RWPE2 (cell line): ENCODE results near the gene XK.

Experiments
- ATAC-seq: fragments of 200-7000 bp; cut with Tn5 transposase; 3 replicates; pipeline ENCODE4 v1.9.1; 2021; ENCODE audit warnings: low read depth
- DNase-seq: peaks from one replicate; pipeline ENCODE4 v3.0.0-alpha.2; 2020; ENCODE audit warnings: low spot score
- H3K27ac ChIP-seq: fragments of 450-650 bp; 2 replicates; pipeline ENCODE4 v1.5.1; 2017; ENCODE audit warnings: mild to moderate bottlenecking; ENCODE audit not compliant: poor library complexity, severe bottlenecking
- H3K27me3 ChIP-seq: fragments of 250-450 bp; sonication (Bioruptor Pico); 2 replicates; pipeline ENCODE4 v1.5.1; 2021; ENCODE audit warnings: mild to moderate bottlenecking, moderate library complexity; ENCODE audit not compliant: insufficient read depth, poor library complexity, severe bottlenecking
- H3K36me3 ChIP-seq: fragments of 250-450 bp; sonication (Bioruptor Pico); 2 replicates; pipeline ENCODE4 v1.5.1; 2020; ENCODE audit warnings: low read depth, mild to moderate bottlenecking, moderate library complexity
- H3K4me1 ChIP-seq: fragments of 250-450 bp; sonication (Bioruptor Pico); 2 replicates; pipeline ENCODE4 v1.5.1; 2021; ENCODE audit warnings: mild to moderate bottlenecking, moderate library complexity; ENCODE audit not compliant: insufficient read depth, poor library complexity, severe bottlenecking
- H3K4me3 ChIP-seq: fragments of 250-450 bp; sonication (Bioruptor Pico); 2 replicates; pipeline ENCODE4 v1.5.1; 2021; ENCODE audit warnings: mild to moderate bottlenecking, moderate library complexity; ENCODE audit not compliant: severe bottlenecking
- H3K9me3 ChIP-seq: fragments of 250-450 bp; sonication (Bioruptor Pico); 2 replicates; pipeline ENCODE4 v1.5.1; 2021; ENCODE audit warnings: mild to moderate bottlenecking, moderate library complexity; ENCODE audit not compliant: severe bottlenecking
- CTCF ChIP-seq: fragments of 450-650 bp; IDR thresholded peaks from one replicate; pipeline ENCODE4 v1.5.1; 2017; ENCODE audit warnings: mild to moderate bottlenecking, moderate library complexity; ENCODE audit not compliant: poor library complexity, severe bottlenecking

XK gene

GRCh38 chrX:37685381-37686359 is at the start of gene XK:
TSS of gene XK (plus strand) at chrX:37685791. CDS start at chrX:37685962, 171 bp downstream.
- peak within 1 kb of the TSS; percentile 40 for H3K4me3 ChIP-seq
- DNase-seq (no peak), ATAC-seq (peak; percentile 76)
- TF ChIP-seq CTCF, result no peak
- H3K4me1 ChIP-seq, result no peaks in the 10 kb centered on the region
- H3K27ac ChIP-seq, result no peak within 1 kb of the TSS
- H3K9me3 ChIP-seq, result no peaks in the 10 kb centered on the region
- H3K27me3 ChIP-seq, result no peaks in the 10 kb centered on the region
- no peaks in the 10 kb centered on the region for H3K36me3 ChIP-seq

- no peaks in the 10 kb centered on the region for H3K4me1 ChIP-seq
- no peaks in the 10 kb centered on the region for H3K9me3 ChIP-seq
- no peak for TF ChIP-seq CTCF
- H3K4me3 ChIP-seq, result no peak overlapping the region
- no peak for DNase-seq
- H3K36me3 ChIP-seq, result no peaks in the 10 kb centered on the region
- no peaks in the 10 kb centered on the region for H3K27me3 ChIP-seq
- no peak for ATAC-seq
- H3K27ac ChIP-seq, result no peak overlapping the region
Measured at GRCh38 chrX:37638047-37638446, 47.5 kb upstream of the XK start.

DNA sequence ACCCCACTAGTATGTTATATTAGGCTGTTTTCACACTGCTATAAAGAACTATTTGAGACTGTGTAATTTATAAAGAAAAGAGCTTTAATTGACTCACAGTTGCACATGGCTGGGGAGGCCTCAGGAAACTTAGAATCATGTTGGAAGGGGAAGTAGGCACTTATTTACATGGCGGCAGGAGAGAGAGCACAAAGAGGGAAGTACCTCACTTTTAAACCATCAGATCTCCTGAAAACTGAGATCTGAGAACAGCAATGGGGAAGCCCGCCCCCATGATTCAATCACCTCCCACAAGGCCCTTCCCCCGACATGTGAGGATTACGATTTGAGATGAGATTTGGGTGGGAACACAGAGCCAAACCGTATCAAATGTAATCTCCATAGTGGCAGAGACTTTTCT is 45.4 kb upstream of the XK start:
- Histone ChIP-seq H3K4me3 (no peak overlapping the region), H3K27ac (no peak overlapping the region), H3K36me3 (no peaks in the 10 kb centered on the region), H3K27me3 (no peaks in the 10 kb centered on the region), H3K4me1 (peaks cover 12% of the 10 kb centered on the region), H3K9me3 (no peaks in the 10 kb centered on the region)
- ATAC-seq (no peak), DNase-seq (no peak)
- TF ChIP-seq CTCF, result no peak

GRCh38 chrX:37641859-37642258 is 43.7 kb upstream of the XK start:
- Histone ChIP-seq H3K27me3 (no peaks in the 10 kb centered on the region), H3K4me3 (no peak overlapping the region), H3K36me3 (no peaks in the 10 kb centered on the region), H3K27ac (no peak overlapping the region), H3K4me1 (peaks cover 12% of the 10 kb centered on the region), H3K9me3 (no peaks in the 10 kb centered on the region)
- no peak for TF ChIP-seq CTCF
- no peak for ATAC-seq
- no peak for DNase-seq
